B cell (primary cell): ENCODE data around the gene TFDP1. TPM values are rescaled to one million over a fixed set of nuclear protein-coding genes. Genes with fewer than 3 reads are reported as not detected.
A peak's percentile ranks its signal among the peaks of the same experiment; 100 is the strongest.

ENCODE experiments used
- ATAC-seq: fragments of 200-7000 bp; cut with Tn5 transposase; one replicate; pipeline ENCODE4 v1.10.0; 2021; ENCODE audit warnings: low read depth, mild to moderate bottlenecking, moderate number of reproducible peaks, moderate library complexity
- CTCF ChIA-PET: fragments of 350-600 bp; sonication (Branson Sonifier 250); formaldehyde crosslinking; loops from one replicate; lab custom pipeline; 2021; ENCODE audit warnings: antibody characterized with exemption, inconsistent platforms; lab: Charles Lee
- POLR2A ChIA-PET: fragments of 350-600 bp; sonication (Branson Sonifier 250); formaldehyde crosslinking; loops from one replicate; lab custom pipeline; 2021; ENCODE audit warnings: antibody characterized with exemption; lab: Charles Lee
- DNase-seq: peaks from one replicate; pipeline ENCODE4 v3.0.0; 2013
- H2AFZ ChIP-seq: 2 replicates; pipeline ENCODE4 v1.6.1; 2012; ENCODE audit warnings: mild to moderate bottlenecking, low read depth, low read length; ENCODE audit not compliant: insufficient read depth, poor library complexity, severe bottlenecking
- H3K27ac ChIP-seq, 2 donors: 1 replicate in 1 of 2; 2 replicates in 1 of 2; pipeline ENCODE4 v1.5.1; 2012 to 2013; ENCODE audit warnings: low read length in 2 of 2, mild to moderate bottlenecking in 2 of 2, moderate library complexity in 1 of 2
- H3K27me3 ChIP-seq, 4 experiments: fragments of 200-600 bp in 1 of 4; sonication (generic) in 1 of 4; replicated peaks in 1 of 4; 1 replicate in 2 of 4; 2 replicates in 2 of 4; pipeline versions ENCODE4 v1.6.1 to v1.7.0; 2013 to 2016; ENCODE audit warnings: low read length in 3 of 4, mild to moderate bottlenecking in 2 of 4, mixed read lengths in 1 of 4, moderate library complexity in 1 of 4; ENCODE audit not compliant: insufficient read depth in 4 of 4, control insufficient read depth in 3 of 4; ENCODE audit errors: control extremely low read depth in 1 of 4
- H3K36me3 ChIP-seq, 2 experiments: replicated peaks in 1 of 2; 1 replicate in 1 of 2; 2 replicates in 1 of 2; pipeline versions ENCODE4 v1.6.1 to v1.7.1; 2013; ENCODE audit warnings: low read length in 1 of 2; ENCODE audit not compliant: insufficient read depth in 2 of 2, control insufficient read depth in 1 of 2; ENCODE audit errors: control extremely low read depth in 1 of 2, extremely low read depth in 1 of 2
- H3K4me1 ChIP-seq, 2 donors: fragments of 200-600 bp in 1 of 2; sonication (generic) in 1 of 2; 1 replicate in 1 of 2; 2 replicates in 1 of 2; pipeline versions ENCODE4 v1.5.1 to v1.6.1; 2013 to 2017; ENCODE audit warnings: low read length in 2 of 2; ENCODE audit not compliant: control insufficient read depth in 2 of 2, insufficient read depth in 2 of 2
- H3K4me2 ChIP-seq: replicated peaks from 2 replicates; pipeline ENCODE3; 2012; ENCODE audit warnings: mild to moderate bottlenecking, low read depth, low read length; ENCODE audit not compliant: poor library complexity, severe bottlenecking
- H3K4me3 ChIP-seq, 5 experiments: fragments of 200-600 bp in 1 of 5; sonication (generic) in 1 of 5; 1 replicate in 3 of 5; 2 replicates in 2 of 5; pipeline versions ENCODE4 v1.5.1 to v1.7.0; 2011 to 2016; ENCODE audit warnings: low read length in 4 of 5, mild to moderate bottlenecking in 4 of 5, low read depth in 2 of 5, control low read depth in 1 of 5, moderate library complexity in 1 of 5; ENCODE audit not compliant: insufficient read depth in 1 of 5; ENCODE audit errors: control extremely low read depth in 1 of 5, extremely low read depth in 1 of 5
- H3K79me2 ChIP-seq: fragments of 200-600 bp; sonication (generic); one replicate; pipeline ENCODE4 v1.6.0; 2016; ENCODE audit warnings: low read length; ENCODE audit not compliant: control insufficient read depth, insufficient read depth
- H3K9ac ChIP-seq: fragments of 200-600 bp; sonication (generic); 2 replicates; pipeline ENCODE4 v1.6.1; 2017; ENCODE audit warnings: mild to moderate bottlenecking, low read length, moderate library complexity
- H3K9me3 ChIP-seq, 3 donors: one replicate each; pipeline versions ENCODE4 v1.6.1 to v1.7.1; 2013; ENCODE audit warnings: low read length in 2 of 3; ENCODE audit not compliant: control insufficient read depth in 2 of 3, insufficient read depth in 1 of 3; ENCODE audit errors: control extremely low read depth in 1 of 3
- H4K20me1 ChIP-seq: 2 replicates; pipeline ENCODE4 v1.6.0; 2012; ENCODE audit warnings: mild to moderate bottlenecking, low read length; ENCODE audit not compliant: insufficient read depth, control insufficient read depth, poor library complexity, severe bottlenecking
- H3K27ac Mint-ChIP-seq: one replicate; pipeline ENCODE4 v1.8.0; 2021; ENCODE audit warnings: mixed read lengths
- H3K27me3 Mint-ChIP-seq: one replicate; pipeline ENCODE4 v1.8.0; 2021; ENCODE audit warnings: mixed read lengths
- H3K4me1 Mint-ChIP-seq: one replicate; pipeline ENCODE4 v1.8.0; 2021; ENCODE audit warnings: mixed read lengths
- H3K4me3 Mint-ChIP-seq: one replicate; pipeline ENCODE4 v1.8.0; 2021; ENCODE audit warnings: mixed read lengths
- H3K9me3 Mint-ChIP-seq: one replicate; pipeline ENCODE4 v1.8.0; 2022; ENCODE audit warnings: mixed read lengths; ENCODE audit not compliant: insufficient read depth
- EZH2 ChIP-seq: IDR thresholded peaks from 2 replicates; pipeline ENCODE4 v1.6.1; 2012; ENCODE audit warnings: borderline replicate concordance, low read depth, mild to moderate bottlenecking, moderate library complexity, low read length; ENCODE audit not compliant: insufficient read depth, poor library complexity, severe bottlenecking
- WGBS: methylation state at CpG from one replicate; pipeline ENCODE4 v1.1.5; 2013; ENCODE audit warnings: missing lambda C conversion rate; ENCODE audit not compliant: insufficient coverage; 5-methylcytosine and 5-hydroxymethylcytosine counted together
- intact Hi-C: fragments of 100-400 bp; cut with micrococcal nuclease; formaldehyde crosslinking; loops from one replicate; pipeline ENCODE4 v1.10.0; 2022
- polyA plus RNA-seq: library from polyadenylated mRNA; depleted of rRNA; stranded (reverse); fragments of >200 nt; gene quantifications from 2 replicates; pipeline ENCODE4 v1.2.3, GENCODE V29; 2012
- total RNA-seq, 2 donors: library from RNA; stranded (reverse); fragments of 120-200 nt in 1 of 2; gene quantifications; 1 replicate in 1 of 2; 2 replicates in 1 of 2; pipeline versions ENCODE4 v1.2.3 to v1.2.4, GENCODE V29; 2013 to 2022
- TF ChIP-seq, protein P1 (sequence below): fragments of 200-600 bp; IDR thresholded peaks from one replicate; pipeline ENCODE4 v1.8.0; 2022; ENCODE audit warnings: antibody characterized with exemption, mild to moderate bottlenecking

The TFDP1 gene
- total and polyA plus RNA-seq, 2 donors (not counting 1 experiment from before 2014, with no cell fraction given) = 19.1 to 31.1 TPM

DNA sequence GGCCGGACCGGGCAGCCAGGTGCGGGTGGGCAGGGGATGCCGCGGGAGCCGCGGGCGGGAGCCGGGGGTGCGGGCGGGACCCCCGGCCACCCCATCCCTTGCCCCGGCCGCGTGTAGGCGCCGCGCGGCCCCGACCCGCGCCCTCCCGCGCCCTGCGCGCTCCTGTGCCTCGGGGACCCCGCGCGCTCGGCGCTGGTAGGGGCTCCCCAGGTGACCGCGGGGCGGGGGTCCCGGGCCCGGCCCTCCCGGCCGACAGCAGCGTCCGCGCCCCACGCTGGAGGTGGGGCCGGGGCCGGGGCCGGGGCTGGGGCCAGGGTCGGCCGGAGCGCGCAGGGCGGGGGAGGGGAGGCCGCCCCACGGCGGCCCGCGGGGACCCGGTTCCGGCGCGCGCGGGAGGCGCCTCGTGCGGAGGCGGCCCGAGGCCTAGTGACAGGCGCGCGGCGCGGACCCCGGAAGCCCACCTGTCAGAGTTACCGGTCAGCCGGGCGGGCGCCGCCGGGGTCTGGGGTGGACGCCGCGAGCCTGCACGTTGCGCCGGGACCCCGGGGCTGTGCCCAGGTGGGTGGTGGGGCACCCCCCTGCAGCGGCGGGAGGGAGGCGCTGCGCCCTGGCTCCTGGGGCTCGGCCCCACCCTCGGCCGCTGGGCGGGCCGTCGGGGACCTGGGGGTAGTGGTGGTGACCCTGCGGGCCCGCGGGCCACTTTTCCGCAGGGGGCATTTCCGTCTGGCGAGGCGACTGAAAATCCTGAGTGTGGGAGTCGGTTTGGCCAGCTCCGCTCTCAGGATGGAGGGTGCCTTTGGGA is 518 bp downstream of the TFDP1 start:
- Histone ChIP-seq H3K36me3 (peaks cover 0 to 9% of the 10 kb centered on the region in 2 experiments), H3K79me2 (peaks cover 44% of the 10 kb centered on the region), H3K4me1 (peaks cover 9 to 19% of the 10 kb centered on the region in 2 donors), H3K27me3 (no peaks in the 10 kb centered on the region), H3K4me3 (peak overlapping the region in 4 of 5 experiments; percentile 27 to 51 (median 42)), H3K9me3 (peaks cover 0 to 4% (median 0%) of the 10 kb centered on the region in 3 donors), H2AFZ (no peak overlapping the region), H3K27ac (no peak overlapping the region), H3K4me2 (peak overlapping the region; percentile 75), H3K9ac (peak overlapping the region; percentile 59), H4K20me1 (peaks cover 10% of the 10 kb centered on the region)
- H3K9me3 Mint-ChIP-seq = no peaks in the 10 kb centered on the region
- peak overlapping the region; percentile 81 for H3K4me3 Mint-ChIP-seq
- peak; percentile 37 for DNase-seq
- under 1% methylated on average over 105 of the region's 105 CpGs for WGBS
- no peak for TF ChIP-seq EZH2
- TF ChIP-seq, protein P1, sequence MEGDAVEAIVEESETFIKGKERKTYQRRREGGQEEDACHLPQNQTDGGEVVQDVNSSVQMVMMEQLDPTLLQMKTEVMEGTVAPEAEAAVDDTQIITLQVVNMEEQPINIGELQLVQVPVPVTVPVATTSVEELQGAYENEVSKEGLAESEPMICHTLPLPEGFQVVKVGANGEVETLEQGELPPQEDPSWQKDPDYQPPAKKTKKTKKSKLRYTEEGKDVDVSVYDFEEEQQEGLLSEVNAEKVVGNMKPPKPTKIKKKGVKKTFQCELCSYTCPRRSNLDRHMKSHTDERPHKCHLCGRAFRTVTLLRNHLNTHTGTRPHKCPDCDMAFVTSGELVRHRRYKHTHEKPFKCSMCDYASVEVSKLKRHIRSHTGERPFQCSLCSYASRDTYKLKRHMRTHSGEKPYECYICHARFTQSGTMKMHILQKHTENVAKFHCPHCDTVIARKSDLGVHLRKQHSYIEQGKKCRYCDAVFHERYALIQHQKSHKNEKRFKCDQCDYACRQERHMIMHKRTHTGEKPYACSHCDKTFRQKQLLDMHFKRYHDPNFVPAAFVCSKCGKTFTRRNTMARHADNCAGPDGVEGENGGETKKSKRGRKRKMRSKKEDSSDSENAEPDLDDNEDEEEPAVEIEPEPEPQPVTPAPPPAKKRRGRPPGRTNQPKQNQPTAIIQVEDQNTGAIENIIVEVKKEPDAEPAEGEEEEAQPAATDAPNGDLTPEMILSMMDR = no peak
- CTCF ChIA-PET = no interaction called here
- H3K27me3 Mint-ChIP-seq = no peaks in the 10 kb centered on the region
- intact Hi-C loops = no loop called here
- peaks cover 26% of the 10 kb centered on the region for H3K4me1 Mint-ChIP-seq
- POLR2A ChIA-PET = no interaction called here
- ATAC-seq = peak; percentile 25
- no peak overlapping the region for H3K27ac Mint-ChIP-seq

DNA sequence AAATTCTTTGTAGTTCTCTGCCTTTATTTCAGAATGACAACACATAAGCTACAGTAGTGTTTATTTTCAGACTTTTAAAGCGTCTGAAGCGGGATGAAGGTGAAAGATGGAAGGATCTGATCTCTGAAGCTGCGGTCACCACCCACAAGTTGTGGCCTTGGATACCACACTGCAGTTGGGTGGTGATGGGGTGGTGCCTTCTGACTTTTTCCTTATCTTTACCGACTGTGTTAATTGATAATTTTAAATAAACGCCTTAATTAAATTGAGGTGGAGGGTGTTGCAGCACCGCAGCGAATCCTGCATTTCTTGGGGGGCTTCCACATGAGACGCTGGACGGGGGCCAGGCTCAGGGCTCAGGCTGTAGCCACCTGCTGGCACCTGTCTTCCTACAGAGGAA is 1.3 kb downstream of the TFDP1 start:
- TF ChIP-seq, protein P1 = no peak
- no peak for TF ChIP-seq EZH2
- peaks cover 49% of the 10 kb centered on the region for H3K79me2 ChIP-seq
- Mint-ChIP-seq H3K4me3 (peak overlapping the region; percentile 81), H3K27me3 (no peaks in the 10 kb centered on the region), H3K4me1 (peaks cover 26% of the 10 kb centered on the region), H3K27ac (no peak overlapping the region), H3K9me3 (no peaks in the 10 kb centered on the region)
- H3K27ac ChIP-seq = no peak overlapping the region
- CTCF ChIA-PET = no interaction called here
- peak overlapping the region in 4 of 5 experiments; percentile 27 to 51 (median 42) for H3K4me3 ChIP-seq
- peak overlapping the region; percentile 59 for H3K9ac ChIP-seq
- peaks cover 0 to 4% (median 0%) of the 10 kb centered on the region in 3 donors for H3K9me3 ChIP-seq
- H3K4me2 ChIP-seq = peak overlapping the region; percentile 75
- intact Hi-C loops = no loop called here
- POLR2A ChIA-PET = no interaction called here
- no peaks in the 10 kb centered on the region for H3K27me3 ChIP-seq
- peaks cover 9 to 19% of the 10 kb centered on the region in 2 donors for H3K4me1 ChIP-seq
- DNase-seq = peak; percentile 1
- peaks cover 0 to 9% of the 10 kb centered on the region in 2 experiments for H3K36me3 ChIP-seq
- peaks cover 10% of the 10 kb centered on the region for H4K20me1 ChIP-seq
- WGBS = 83% methylated on average over 6 of the region's 9 CpGs
- no peak for ATAC-seq
- H2AFZ ChIP-seq = no peak overlapping the region
